ENCODE data around the gene PCDHGB3. TPM values are rescaled to one million over a fixed set of nuclear protein-coding genes. Genes with fewer than 3 reads are reported as not detected.
"Not testable (repeated sequence)": the region's sequence is repeated elsewhere in the genome, so short reads cannot be mapped to it uniquely, and the experiment has no call there.

The PCDHGB3 gene
- total and polyA plus RNA-seq, 11 donors: 1.7 to 14.9 (median 8.5) TPM

GRCh38 chr5:141403387-141403786 lies 33.3 kb downstream of the PCDHGB3 start:
- WGBS, 4 donors: 40 to 59% (median 48%) methylated on average over 22 of the region's 22 CpGs
- Histone ChIP-seq H3K4me1 (peaks cover 0 to 13% (median 0%) of the 10 kb centered on the region in 12 donors), H3K4me3 (peak overlapping the region in 3 of 12 donors; percentile 22 to 35 (median 24)), H3K9me3 (peaks cover 0 to 100% (median 65%) of the 10 kb centered on the region in 12 donors), H3K27ac (no peak overlapping the region), H3K36me3 (peaks cover 0 to 4% (median 0%) of the 10 kb centered on the region in 9 donors), H3K27me3 (peaks cover 0 to 52% (median 0%) of the 10 kb centered on the region in 9 donors)
- no peak for ATAC-seq
- TF ChIP-seq, protein P1, sequence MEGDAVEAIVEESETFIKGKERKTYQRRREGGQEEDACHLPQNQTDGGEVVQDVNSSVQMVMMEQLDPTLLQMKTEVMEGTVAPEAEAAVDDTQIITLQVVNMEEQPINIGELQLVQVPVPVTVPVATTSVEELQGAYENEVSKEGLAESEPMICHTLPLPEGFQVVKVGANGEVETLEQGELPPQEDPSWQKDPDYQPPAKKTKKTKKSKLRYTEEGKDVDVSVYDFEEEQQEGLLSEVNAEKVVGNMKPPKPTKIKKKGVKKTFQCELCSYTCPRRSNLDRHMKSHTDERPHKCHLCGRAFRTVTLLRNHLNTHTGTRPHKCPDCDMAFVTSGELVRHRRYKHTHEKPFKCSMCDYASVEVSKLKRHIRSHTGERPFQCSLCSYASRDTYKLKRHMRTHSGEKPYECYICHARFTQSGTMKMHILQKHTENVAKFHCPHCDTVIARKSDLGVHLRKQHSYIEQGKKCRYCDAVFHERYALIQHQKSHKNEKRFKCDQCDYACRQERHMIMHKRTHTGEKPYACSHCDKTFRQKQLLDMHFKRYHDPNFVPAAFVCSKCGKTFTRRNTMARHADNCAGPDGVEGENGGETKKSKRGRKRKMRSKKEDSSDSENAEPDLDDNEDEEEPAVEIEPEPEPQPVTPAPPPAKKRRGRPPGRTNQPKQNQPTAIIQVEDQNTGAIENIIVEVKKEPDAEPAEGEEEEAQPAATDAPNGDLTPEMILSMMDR (IDR thresholded peaks at IDR 0.05): no peak
- no peak for TF ChIP-seq POLR2A (IDR thresholded peaks at IDR 0.05)
- DNase-seq: no peak
- intact Hi-C loops (cut with DNase I): loop anchor here in 2 of 10 donors (10.0 kb wide), 2 partner anchors 59 to 159 kb away; partner anchors contain the start of genes PCDHB15 (in 1 of the 2) and PCDHGA3 (in 1 of the 2)

DNA sequence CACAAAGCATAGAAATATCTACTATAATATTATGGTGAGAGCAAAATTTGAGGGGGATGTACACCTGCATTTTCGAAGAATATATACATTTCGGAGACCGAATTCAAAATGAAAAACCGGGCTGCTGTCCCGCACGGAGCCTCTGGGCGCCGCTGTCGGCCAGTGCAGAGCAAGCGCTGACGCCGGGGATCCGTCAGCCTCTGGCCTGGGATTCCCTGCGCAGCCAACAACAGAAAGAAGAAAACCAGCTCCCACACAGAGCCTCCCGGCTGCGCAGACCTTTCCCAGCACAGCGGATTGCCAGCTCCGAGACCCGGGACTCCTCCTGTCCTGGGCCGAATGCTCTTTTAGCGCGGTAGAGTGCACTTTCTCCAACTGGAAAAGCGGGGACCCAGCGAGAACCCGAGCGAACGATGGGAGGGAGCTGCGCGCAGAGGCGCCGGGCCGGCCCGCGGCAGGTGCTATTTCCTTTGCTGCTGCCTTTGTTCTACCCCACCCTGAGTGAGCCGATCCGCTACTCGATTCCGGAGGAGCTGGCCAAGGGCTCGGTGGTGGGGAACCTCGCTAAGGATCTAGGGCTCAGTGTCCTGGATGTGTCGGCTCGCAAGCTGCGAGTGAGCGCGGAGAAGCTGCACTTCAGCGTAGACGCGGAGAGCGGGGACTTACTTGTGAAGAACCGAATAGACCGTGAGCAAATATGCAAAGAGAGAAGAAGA lies 37.9 kb downstream of the PCDHGB3 start, which contains the start of gene PCDHGB6:
TSS of gene PCDHGB6 (plus strand) at position 232 of the 716 bp plus-strand sequence. CDS start at position 414, 182 bp downstream.
- not testable (repeated sequence) for H3K4me1 ChIP-seq
- Histone ChIP-seq H3K36me3 (peaks cover 0 to 19% (median 0%) of the 10 kb centered on the region in 9 donors), H3K4me3 (peak within 1 kb of the TSS in 11 of 12 donors; percentile 6 to 50 (median 40)), H3K27me3 (peaks cover 0 to 73% (median 0%) of the 10 kb centered on the region in 9 donors), H3K27ac (peak within 1 kb of the TSS in 7 of 12 donors; percentile 31 to 62 (median 54)), H3K9me3 (peaks cover 0 to 100% (median 64%) of the 10 kb centered on the region in 12 donors)
- peak; percentile 57 to 90 (median 84) for ATAC-seq
- TF ChIP-seq, protein P1 (IDR thresholded peaks at IDR 0.05): peak; percentile 37 to 69 (median 57)
- intact Hi-C loops (cut with DNase I): loop anchor here in 3 of 10 donors (5.0 to 10.0 kb wide), 3 partner anchors 63 to 163 kb away; partner anchors contain the start of genes PCDHB15 (in 1 of the 3) and PCDHGA3 (in 1 of the 3)
- 15 to 24% (median 19%) methylated on average over 37 to 51 of the region's 51 CpGs for WGBS, 4 donors
- DNase-seq: peak in 4 of 5 donors; percentile 53 to 74 (median 67)

GRCh38 chr5:141409598-141410306 lies 39.7 kb downstream of the PCDHGB3 start:
- Histone ChIP-seq H3K4me3 (no peak overlapping the region), H3K27ac (no peak overlapping the region), H3K36me3 (peaks cover 0 to 24% (median 0%) of the 10 kb centered on the region in 9 donors), H3K27me3 (peaks cover 0 to 71% (median 0%) of the 10 kb centered on the region in 9 donors), H3K4me1 (peaks cover 0 to 8% (median 0%) of the 10 kb centered on the region in 12 donors), H3K9me3 (peaks cover 0 to 100% (median 62%) of the 10 kb centered on the region in 12 donors)
- no peak for TF ChIP-seq POLR2A (IDR thresholded peaks at IDR 0.05)
- TF ChIP-seq, protein P1 (IDR thresholded peaks at IDR 0.05): no peak
- 34 to 60% (median 45%) methylated on average over 12 to 64 of the region's 64 CpGs for WGBS, 4 donors
- ATAC-seq: no peak
- no peak for DNase-seq
- intact Hi-C loops (cut with DNase I): loop anchor here in 7 of 10 donors (5.0 to 10.0 kb wide), 8 partner anchors 45 to 165 kb away; partner anchors contain the start of genes PCDHGA5 (in 3 of the 7), PCDHB15 (in 1 of the 7), PCDHGA1 (in 1 of the 7) and PCDHGA3 (in 1 of the 7)
